Type B pancreatic cell (in vitro differentiated cells): ENCODE results near the gene GRN. TPM values are rescaled to one million over a fixed set of nuclear protein-coding genes. Genes with fewer than 3 reads are reported as not detected.
A peak's percentile ranks its signal among the peaks of the same experiment; 100 is the strongest.

Experiments used
- DNase-seq: peaks from one replicate; pipeline ENCODE4 v3.0.0; 2021; ENCODE audit warnings: mixed read lengths; ENCODE audit not compliant: unreplicated experiment; ENCODE audit errors: extremely low spot score
- H3K27ac Mint-ChIP-seq: 2 replicates; pipeline ENCODE4 v1.8.0; 2021; ENCODE audit warnings: mild to moderate bottlenecking, mixed read lengths
- H3K27me3 Mint-ChIP-seq: 2 replicates; pipeline ENCODE4 v1.8.0; 2021; ENCODE audit warnings: mixed read lengths
- H3K36me3 Mint-ChIP-seq: 2 replicates; pipeline ENCODE4 v1.8.0; 2021; ENCODE audit warnings: mixed read lengths
- H3K4me1 Mint-ChIP-seq: one replicate; pipeline ENCODE4 v1.8.0; 2021; ENCODE audit warnings: mixed read lengths; ENCODE audit not compliant: unreplicated experiment
- H3K4me3 Mint-ChIP-seq: 2 replicates; pipeline ENCODE4 v1.8.0; 2021; ENCODE audit warnings: mild to moderate bottlenecking, mixed read lengths
- H3K9me3 Mint-ChIP-seq: 2 replicates; pipeline ENCODE4 v1.8.0; 2021; ENCODE audit warnings: mixed read lengths
- CTCF ChIP-seq: fragments of 200-600 bp; sonication (generic); conservative IDR thresholded peaks from 2 replicates; pipeline ENCODE4 v1.5.0; 2021; ENCODE audit warnings: antibody characterized with exemption, mild to moderate bottlenecking
- total RNA-seq: library from RNA; stranded (reverse); gene quantifications from 2 replicates; pipeline ENCODE4 v1.2.1, GENCODE V29; 2021; ENCODE audit warnings: low replicate concordance

Gene GRN
- total RNA-seq, 1 donor from 2014 or later: 183 TPM

- Mint-ChIP-seq H3K4me3 (peak overlapping the region; percentile 57), H3K4me1 (peaks cover 16% of the 10 kb centered on the region), H3K9me3 (no peaks in the 10 kb centered on the region), H3K27ac (no peak overlapping the region), H3K27me3 (peaks cover 4% of the 10 kb centered on the region), H3K36me3 (peaks cover 4% of the 10 kb centered on the region)
- no peak for TF ChIP-seq CTCF
- DNase-seq: no peak
These were observed 3.3 kb downstream of the GRN start for GRCh38 chr17:44348234-44348987.

- DNase-seq: no peak
- Mint-ChIP-seq H3K4me1 (peaks cover 16% of the 10 kb centered on the region), H3K36me3 (peaks cover 4% of the 10 kb centered on the region), H3K27ac (no peak overlapping the region), H3K9me3 (no peaks in the 10 kb centered on the region), H3K4me3 (peak overlapping the region; percentile 57), H3K27me3 (peaks cover 4% of the 10 kb centered on the region)
- TF ChIP-seq CTCF: no peak
These were observed 3.9 kb downstream of the GRN start for GRCh38 chr17:44348988-44349364.

GRCh38 chr17:44349553-44350070 lies 4.5 kb downstream of the GRN start:
- Mint-ChIP-seq H3K9me3 (no peaks in the 10 kb centered on the region), H3K36me3 (peaks cover 4% of the 10 kb centered on the region), H3K4me3 (no peak overlapping the region), H3K4me1 (peaks cover 16% of the 10 kb centered on the region), H3K27me3 (peaks cover 4% of the 10 kb centered on the region), H3K27ac (no peak overlapping the region)
- TF ChIP-seq CTCF: no peak
- DNase-seq: no peak

- H3K4me1 Mint-ChIP-seq: peaks cover 8% of the 10 kb centered on the region
- no peaks in the 10 kb centered on the region for H3K27me3 Mint-ChIP-seq
- DNase-seq: no peak
- peak; percentile 87 for TF ChIP-seq CTCF
- no peak overlapping the region for H3K27ac Mint-ChIP-seq
- H3K4me3 Mint-ChIP-seq: no peak overlapping the region
- no peaks in the 10 kb centered on the region for H3K9me3 Mint-ChIP-seq
- H3K36me3 Mint-ChIP-seq: peaks cover 4% of the 10 kb centered on the region
These were observed 5.7 kb downstream of the GRN start for GRCh38 chr17:44350733-44351226.

GRCh38 chr17:44351464-44351863 lies 6.4 kb downstream of the GRN start:
- no peak for DNase-seq
- Mint-ChIP-seq H3K4me3 (no peak overlapping the region), H3K36me3 (peaks cover 4% of the 10 kb centered on the region), H3K27me3 (no peaks in the 10 kb centered on the region), H3K27ac (no peak overlapping the region), H3K4me1 (peaks cover 4% of the 10 kb centered on the region), H3K9me3 (no peaks in the 10 kb centered on the region)
- TF ChIP-seq CTCF: no peak
